GM23248 (cell line): ENCODE measurements around the gene SSPN. TPM values are rescaled to one million over a fixed set of nuclear protein-coding genes. Genes with fewer than 3 reads are reported as not detected.

Experiments
- DNase-seq: peaks from one replicate; pipeline ENCODE4 v3.0.0-alpha.2; 2015
- H2AFZ ChIP-seq: fragments of 200-600 bp; sonication (generic); 2 replicates; pipeline ENCODE4 v1.6.1; 2016; ENCODE audit warnings: antibody characterized with exemption
- H3F3A ChIP-seq: fragments of 200-600 bp; sonication (generic); 2 replicates; pipeline ENCODE4 v1.6.1; 2016; ENCODE audit warnings: mild to moderate bottlenecking, antibody characterized with exemption, mixed run types; ENCODE audit not compliant: insufficient read depth
- H3K27ac ChIP-seq: fragments of 200-600 bp; sonication (generic); 2 replicates; pipeline ENCODE4 v1.5.1; 2016; ENCODE audit warnings: mild to moderate bottlenecking
- H3K27me3 ChIP-seq: fragments of 200-600 bp; sonication (generic); replicated peaks from 2 replicates; pipeline ENCODE4 v1.6.1; 2016; ENCODE audit warnings: mild to moderate bottlenecking; ENCODE audit not compliant: insufficient read depth
- H3K36me3 ChIP-seq: fragments of 200-600 bp; sonication (generic); 2 replicates; pipeline ENCODE4 v1.6.1; 2016; ENCODE audit warnings: low read depth, mild to moderate bottlenecking
- H3K4me1 ChIP-seq: fragments of 200-600 bp; sonication (generic); 2 replicates; pipeline ENCODE4 v1.6.1; 2016; ENCODE audit warnings: mild to moderate bottlenecking; ENCODE audit not compliant: insufficient read depth
- H3K4me2 ChIP-seq: fragments of 200-600 bp; sonication (generic); one replicate; pipeline ENCODE4 v1.6.1; 2016; ENCODE audit warnings: mild to moderate bottlenecking; ENCODE audit not compliant: unreplicated experiment
- H3K4me3 ChIP-seq: fragments of 200-600 bp; sonication (generic); 2 replicates; pipeline ENCODE4 v1.5.1; 2016; ENCODE audit warnings: mild to moderate bottlenecking
- H3K79me2 ChIP-seq: fragments of 200-600 bp; sonication (generic); 2 replicates; pipeline ENCODE4 v1.6.1; 2016; ENCODE audit warnings: mild to moderate bottlenecking; ENCODE audit not compliant: insufficient read depth
- H3K9ac ChIP-seq: fragments of 200-600 bp; sonication (generic); 2 replicates; pipeline ENCODE4 v1.6.1; 2016; ENCODE audit warnings: mild to moderate bottlenecking
- H3K9me2 ChIP-seq: fragments of 200-600 bp; sonication (generic); 2 replicates; pipeline ENCODE4 v1.6.1; 2016; ENCODE audit warnings: mixed run types, mild to moderate bottlenecking, moderate library complexity; ENCODE audit not compliant: insufficient read depth
- H3K9me3 ChIP-seq: fragments of 200-600 bp; sonication (generic); one replicate; pipeline ENCODE4 v1.6.1; 2017; ENCODE audit warnings: low read depth
- H4K20me1 ChIP-seq: fragments of 200-600 bp; sonication (generic); 2 replicates; pipeline ENCODE4 v1.6.0; 2016; ENCODE audit not compliant: insufficient read depth
- EZH2 ChIP-seq: fragments of 200-600 bp; sonication (generic); IDR thresholded peaks from 2 replicates; pipeline ENCODE4 v1.6.1; 2018; ENCODE audit warnings: antibody characterized with exemption, mild to moderate bottlenecking; ENCODE audit not compliant: insufficient read depth, poor library complexity, severe bottlenecking
- EZH2phosphoT487 ChIP-seq: fragments of 200-600 bp; sonication (generic); IDR thresholded peaks from 2 replicates; pipeline ENCODE4 v1.6.1; 2018; ENCODE audit warnings: antibody characterized with exemption, moderate library complexity, mild to moderate bottlenecking, low read depth; ENCODE audit not compliant: insufficient read depth
- WGBS, 2 experiments: methylation state at CpG; one replicate each; pipeline ENCODE4 v1.1.6; 2015 to 2017; ENCODE audit warnings: low lambda C conversion rate in 2 of 2, low coverage in 1 of 2; ENCODE audit errors: missing lambda C conversion rate in 2 of 2; 5-methylcytosine and 5-hydroxymethylcytosine counted together
- in situ Hi-C: fragments of 300-500 bp; cut with MboI; formaldehyde crosslinking; loops from 2 replicates; pipeline ENCODE4 v1.15.0; 2020
- polyA plus RNA-seq: library from polyadenylated mRNA; unstranded; fragments of >200 nt; fragmentation: Nextera tagmentation; extraction: Ambion mirVana; gene quantifications from 2 replicates; pipeline ENCODE4 v1.2.1, GENCODE V29; 2016
- total RNA-seq: library from RNA; depleted of rRNA; stranded (reverse); fragments of >200 nt; shearing (Covaris generic); gene quantifications from 2 replicates; pipeline ENCODE4 v1.2.3, GENCODE V29; 2014

The SSPN gene
- total and polyA plus RNA-seq, 2 experiments from 2014 or later: 12.5 to 22.0 TPM

DNA sequence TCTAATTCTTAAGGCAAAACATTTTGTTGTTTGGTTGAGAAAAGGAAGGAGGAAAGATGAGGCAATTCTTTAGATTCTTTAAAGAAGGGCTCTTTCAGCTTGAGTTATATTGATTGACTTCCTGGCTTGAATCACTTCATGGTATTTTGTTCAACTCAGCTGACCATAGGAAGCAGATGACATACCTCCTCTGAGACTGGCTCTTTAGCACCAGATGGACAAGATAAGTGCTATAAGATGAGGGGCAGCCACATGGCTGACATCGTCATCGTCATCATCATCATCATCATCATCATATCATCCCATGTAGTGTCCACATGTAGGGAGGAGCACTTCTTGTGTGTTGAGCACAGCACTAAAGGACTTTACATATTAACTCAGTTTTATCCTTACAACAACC, 81.3 kb downstream of the SSPN start:
- Histone ChIP-seq H2AFZ (no peak overlapping the region), H3K36me3 (no peaks in the 10 kb centered on the region), H3K9me3 (no peaks in the 10 kb centered on the region), H3K9me2 (no peaks in the 10 kb centered on the region), H3K4me2 (no peak overlapping the region), H3K4me3 (no peak overlapping the region), H3K79me2 (no peaks in the 10 kb centered on the region), H3K4me1 (peaks cover 30% of the 10 kb centered on the region), H3K27ac (no peak overlapping the region), H3F3A (peaks cover 18% of the 10 kb centered on the region), H3K27me3 (no peaks in the 10 kb centered on the region), H4K20me1 (no peaks in the 10 kb centered on the region), H3K9ac (no peak overlapping the region)
- TF ChIP-seq EZH2phosphoT487 (no peak), EZH2 (no peak)
- 71 to 83% methylated on average over 2 of the region's 2 CpGs for WGBS, 2 experiments
- in situ Hi-C loops: no loop called here
- no peak for DNase-seq

DNA sequence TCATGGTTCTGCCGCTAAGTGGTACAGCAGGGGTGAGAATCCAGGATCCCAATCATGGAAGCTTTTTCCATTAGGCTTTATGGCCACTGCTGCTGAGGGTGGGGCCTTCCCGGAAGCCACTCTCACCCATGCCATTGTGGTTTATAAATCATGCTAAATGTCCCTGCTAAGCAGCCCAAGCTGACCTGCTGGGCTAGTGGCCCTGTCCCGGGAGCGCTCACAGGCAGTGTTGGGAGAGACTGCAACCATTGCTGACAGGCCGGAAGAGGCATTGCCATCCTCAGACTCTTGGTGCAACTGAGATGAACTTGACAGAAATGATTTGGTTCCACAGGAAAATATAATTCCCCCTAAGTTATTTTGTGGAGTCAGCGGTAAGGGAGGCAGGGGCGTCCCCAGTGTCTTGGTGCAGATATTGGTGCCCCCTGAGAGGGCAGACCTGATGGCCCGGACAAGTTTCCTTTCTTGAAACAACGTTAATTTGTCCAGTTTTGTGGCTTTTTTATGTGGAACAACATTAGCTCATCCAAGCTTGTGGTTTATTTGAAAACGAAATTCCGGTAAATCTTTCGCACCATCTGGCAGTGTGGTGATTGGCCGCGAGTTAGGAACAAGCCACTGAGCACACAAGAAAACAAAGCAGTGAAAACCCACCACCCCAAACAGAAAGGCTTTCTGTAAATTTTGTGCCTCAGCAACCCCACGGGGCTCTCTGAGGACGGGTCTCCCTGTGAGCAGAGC, 82.3 kb downstream of the SSPN start:
- in situ Hi-C loops: no loop called here
- Histone ChIP-seq H3K9me2 (no peaks in the 10 kb centered on the region), H3K9ac (no peak overlapping the region), H3K27me3 (no peaks in the 10 kb centered on the region), H3K4me2 (no peak overlapping the region), H3K4me3 (no peak overlapping the region), H3K79me2 (no peaks in the 10 kb centered on the region), H3F3A (peaks cover 18% of the 10 kb centered on the region), H3K9me3 (no peaks in the 10 kb centered on the region), H2AFZ (no peak overlapping the region), H3K27ac (no peak overlapping the region), H3K4me1 (peaks cover 23% of the 10 kb centered on the region), H4K20me1 (no peaks in the 10 kb centered on the region), H3K36me3 (no peaks in the 10 kb centered on the region)
- TF ChIP-seq EZH2 (no peak), EZH2phosphoT487 (no peak)
- no peak for DNase-seq
- 89 to 90% methylated on average over 16 of the region's 16 CpGs for WGBS, 2 experiments

DNA sequence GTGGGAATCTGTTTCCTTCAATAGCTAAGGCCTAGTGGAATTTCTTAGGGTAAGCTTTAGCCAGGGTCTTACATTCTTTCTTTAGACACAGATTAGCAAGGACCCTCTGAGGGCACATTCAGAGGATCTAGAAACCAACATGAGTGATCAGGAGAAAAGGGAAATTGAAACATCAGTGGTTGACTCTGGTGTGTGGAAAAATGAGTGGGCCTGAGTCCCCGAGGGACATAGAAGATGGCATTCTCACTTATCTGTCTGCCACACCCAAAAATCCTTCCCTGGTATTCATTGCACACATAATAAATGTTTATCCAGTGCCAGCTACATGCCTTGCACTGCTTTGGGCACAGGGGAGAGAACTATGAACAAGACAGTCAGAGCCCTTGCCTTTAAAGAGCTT, 82.9 kb downstream of the SSPN start:
- H3F3A ChIP-seq: peaks cover 18% of the 10 kb centered on the region
- TF ChIP-seq EZH2phosphoT487 (no peak), EZH2 (no peak)
- H3K27me3 ChIP-seq: no peaks in the 10 kb centered on the region
- peaks cover 23% of the 10 kb centered on the region for H3K4me1 ChIP-seq
- no peaks in the 10 kb centered on the region for H3K79me2 ChIP-seq
- in situ Hi-C loops: no loop called here
- H3K27ac ChIP-seq: no peak overlapping the region
- no peak overlapping the region for H2AFZ ChIP-seq
- H3K9me3 ChIP-seq: no peaks in the 10 kb centered on the region
- DNase-seq: no peak
- no peaks in the 10 kb centered on the region for H3K36me3 ChIP-seq
- WGBS, 2 experiments: 45 to 61% methylated on average over 1 of the region's 1 CpG
- no peak overlapping the region for H3K4me3 ChIP-seq
- no peak overlapping the region for H3K9ac ChIP-seq
- H3K9me2 ChIP-seq: no peaks in the 10 kb centered on the region
- H4K20me1 ChIP-seq: no peaks in the 10 kb centered on the region
- no peak overlapping the region for H3K4me2 ChIP-seq

DNA sequence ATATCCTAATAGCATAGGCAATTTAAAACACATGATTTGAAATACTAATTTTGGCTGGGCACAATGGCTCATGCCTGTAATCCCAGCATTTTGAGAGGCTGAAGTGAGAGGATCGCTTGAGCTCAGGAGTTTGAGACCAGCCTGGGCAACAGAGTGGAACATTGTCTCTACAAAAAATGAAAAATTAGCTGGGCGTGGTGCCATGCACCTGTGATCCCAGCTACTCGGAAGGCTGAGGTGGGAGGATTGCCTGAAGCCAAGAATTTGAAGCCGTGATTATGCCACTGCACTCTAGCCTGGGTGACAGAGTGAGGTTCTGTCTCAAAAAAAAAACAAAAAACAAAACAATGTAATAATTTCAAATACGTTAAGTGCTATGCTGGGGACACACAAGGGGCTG, 83.3 kb downstream of the SSPN start:
- no peak overlapping the region for H3K27ac ChIP-seq

More for the DNA sequence above, 83.3 kb downstream of the SSPN start:
- Histone ChIP-seq H3K27me3 (no peaks in the 10 kb centered on the region), H3K9me2 (no peaks in the 10 kb centered on the region), H3F3A (peaks cover 15% of the 10 kb centered on the region), H3K9me3 (no peaks in the 10 kb centered on the region), H2AFZ (no peak overlapping the region), H3K4me1 (peaks cover 21% of the 10 kb centered on the region), H3K36me3 (no peaks in the 10 kb centered on the region), H3K9ac (no peak overlapping the region), H3K4me3 (no peak overlapping the region), H3K79me2 (no peaks in the 10 kb centered on the region), H4K20me1 (no peaks in the 10 kb centered on the region), H3K4me2 (no peak overlapping the region)
- 94 to 97% methylated on average over 5 of the region's 5 CpGs for WGBS, 2 experiments
- TF ChIP-seq EZH2: no peak
- no peak for TF ChIP-seq EZH2phosphoT487
- in situ Hi-C loops: no loop called here
- no peak for DNase-seq
